Measurements from ENCODE around the gene GAPDHS.

DNA sequence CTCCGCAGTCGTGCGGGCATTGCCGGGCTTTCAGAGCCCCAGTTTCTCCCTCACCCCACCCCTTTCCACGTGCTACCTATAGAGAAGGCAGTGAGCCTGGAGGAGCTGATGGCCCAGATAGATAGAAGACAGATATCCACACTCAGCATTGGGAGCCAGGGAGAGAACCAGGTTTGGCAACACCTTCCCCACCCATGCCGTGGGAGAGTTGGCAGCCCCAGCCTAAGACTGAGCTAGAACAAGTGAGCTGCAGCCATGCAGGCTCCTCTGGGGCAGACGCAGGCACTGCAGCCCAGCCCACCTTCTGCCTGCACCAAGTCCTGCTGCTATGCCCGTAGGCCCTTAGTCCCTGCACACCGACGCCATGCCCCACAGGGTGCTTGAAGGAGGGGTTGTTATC is 32.6 kb upstream of the GAPDHS start:
- no peak for TF ChIP-seq POLR2A (IDR thresholded peaks at IDR 0.05)
- no peak for TF ChIP-seq CTCF (IDR thresholded peaks at IDR 0.05 in 4 of 5, conservative IDR thresholded peaks at IDR 0.05 in 1 of 5)
